ENCODE results near the gene AOPEP.

The AOPEP gene

GRCh38 chr9:94850540-94851434 lies 124.3 kb downstream of the AOPEP start:
- in situ Hi-C loops (cut with MboI; ENCODE audit: low pct_unique_long_range_greater_than_20kb, low sequenced_read_pairs, unreplicated experiment): no loop called here
- DNase-seq (ENCODE audit: low spot score): no peak
- TF ChIP-seq, protein P1, sequence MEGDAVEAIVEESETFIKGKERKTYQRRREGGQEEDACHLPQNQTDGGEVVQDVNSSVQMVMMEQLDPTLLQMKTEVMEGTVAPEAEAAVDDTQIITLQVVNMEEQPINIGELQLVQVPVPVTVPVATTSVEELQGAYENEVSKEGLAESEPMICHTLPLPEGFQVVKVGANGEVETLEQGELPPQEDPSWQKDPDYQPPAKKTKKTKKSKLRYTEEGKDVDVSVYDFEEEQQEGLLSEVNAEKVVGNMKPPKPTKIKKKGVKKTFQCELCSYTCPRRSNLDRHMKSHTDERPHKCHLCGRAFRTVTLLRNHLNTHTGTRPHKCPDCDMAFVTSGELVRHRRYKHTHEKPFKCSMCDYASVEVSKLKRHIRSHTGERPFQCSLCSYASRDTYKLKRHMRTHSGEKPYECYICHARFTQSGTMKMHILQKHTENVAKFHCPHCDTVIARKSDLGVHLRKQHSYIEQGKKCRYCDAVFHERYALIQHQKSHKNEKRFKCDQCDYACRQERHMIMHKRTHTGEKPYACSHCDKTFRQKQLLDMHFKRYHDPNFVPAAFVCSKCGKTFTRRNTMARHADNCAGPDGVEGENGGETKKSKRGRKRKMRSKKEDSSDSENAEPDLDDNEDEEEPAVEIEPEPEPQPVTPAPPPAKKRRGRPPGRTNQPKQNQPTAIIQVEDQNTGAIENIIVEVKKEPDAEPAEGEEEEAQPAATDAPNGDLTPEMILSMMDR (IDR thresholded peaks at IDR 0.05; ENCODE audit: extremely low read depth, insufficient read depth, missing control alignments): no peak

DNA sequence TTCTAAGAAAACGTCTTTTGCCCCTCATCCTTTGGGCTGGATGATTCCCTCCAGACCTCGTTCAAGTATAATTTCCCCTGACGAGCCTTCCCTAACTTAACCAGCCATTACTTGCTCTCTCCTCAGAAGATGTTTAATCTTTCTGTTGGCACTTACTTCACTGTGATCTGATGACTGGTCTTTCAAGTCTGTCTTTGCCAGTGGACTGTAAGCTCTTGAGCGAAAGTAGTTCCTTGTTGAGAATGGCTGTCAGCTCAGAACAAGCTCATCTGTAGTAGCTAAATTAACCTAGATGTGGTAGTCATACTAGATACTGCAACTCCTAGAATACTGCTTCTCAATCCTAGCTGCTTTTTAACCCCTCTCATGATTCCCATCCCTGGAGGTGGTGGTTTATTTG lies 125.0 kb downstream of the AOPEP start:
- no peak for DNase-seq (ENCODE audit: low spot score)
- in situ Hi-C loops (cut with MboI; ENCODE audit: low pct_unique_long_range_greater_than_20kb, low sequenced_read_pairs, unreplicated experiment): no loop called here
- TF ChIP-seq, protein P1 (IDR thresholded peaks at IDR 0.05; ENCODE audit: extremely low read depth, insufficient read depth, missing control alignments): no peak

DNA sequence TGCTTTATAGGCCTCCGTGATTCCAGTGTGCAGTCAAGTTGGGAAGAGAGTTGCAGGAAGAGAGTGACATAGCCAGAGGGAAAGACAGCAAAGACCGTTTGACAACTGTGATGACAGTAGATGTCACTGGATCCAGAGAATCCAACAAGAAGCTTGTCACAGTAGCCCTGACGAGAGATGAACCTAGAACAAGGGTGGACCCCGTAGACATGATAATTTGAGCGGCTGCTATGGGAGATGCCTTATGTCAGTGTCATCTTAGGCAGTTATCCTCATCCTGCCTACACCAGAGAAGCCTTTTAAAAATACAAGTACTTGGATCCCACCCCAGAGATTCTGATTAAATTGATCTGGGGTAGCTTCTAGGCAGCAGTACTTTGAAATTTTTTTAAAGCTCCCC lies 125.4 kb downstream of the AOPEP start:
- no peak for DNase-seq (ENCODE audit: low spot score)
- in situ Hi-C loops (cut with MboI; ENCODE audit: low pct_unique_long_range_greater_than_20kb, low sequenced_read_pairs, unreplicated experiment): no loop called here
- TF ChIP-seq, protein P1 (IDR thresholded peaks at IDR 0.05; ENCODE audit: extremely low read depth, insufficient read depth, missing control alignments): no peak

DNA sequence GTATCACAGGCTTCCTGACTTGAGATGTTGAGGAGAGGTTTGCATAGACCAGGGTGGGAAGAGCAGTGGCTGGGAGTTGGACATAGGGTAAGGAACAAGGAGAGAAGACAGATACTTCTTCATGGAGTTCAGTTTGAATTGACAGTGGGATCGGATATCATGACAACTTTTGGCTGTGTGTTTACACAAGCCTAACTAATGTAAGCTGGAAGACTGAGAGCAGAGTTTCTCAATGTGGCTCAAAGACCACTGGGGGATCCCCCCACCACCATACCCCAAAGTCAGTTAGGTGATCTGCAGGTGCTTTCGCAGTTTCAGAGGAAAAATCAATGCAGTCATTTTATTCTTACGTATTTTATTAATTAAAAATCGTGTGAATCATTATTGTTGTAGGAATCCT lies 125.9 kb downstream of the AOPEP start:
- DNase-seq (ENCODE audit: low spot score): no peak
- TF ChIP-seq, protein P1 (IDR thresholded peaks at IDR 0.05; ENCODE audit: extremely low read depth, insufficient read depth, missing control alignments): no peak
- in situ Hi-C loops (cut with MboI; ENCODE audit: low pct_unique_long_range_greater_than_20kb, low sequenced_read_pairs, unreplicated experiment): no loop called here

DNA sequence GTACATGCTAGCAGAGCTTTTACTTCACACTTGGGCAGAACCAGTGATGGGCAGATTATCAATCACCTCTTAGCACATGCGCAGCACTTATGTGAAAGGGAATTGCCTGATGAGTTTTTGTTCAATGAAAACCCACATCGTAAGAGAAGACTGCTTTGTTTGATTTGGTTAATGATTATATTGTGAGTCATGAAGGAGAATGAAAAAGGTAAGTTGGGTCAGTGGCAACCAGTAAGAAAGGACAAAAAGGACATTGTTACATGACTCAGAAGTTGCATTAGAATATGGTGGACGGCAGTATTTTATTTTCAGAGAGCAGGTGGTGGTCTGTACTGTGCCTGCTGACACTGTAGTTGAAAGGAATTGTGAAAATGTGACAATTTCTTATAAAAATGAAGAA lies 127.4 kb downstream of the AOPEP start:
- in situ Hi-C loops (cut with MboI; ENCODE audit: low pct_unique_long_range_greater_than_20kb, low sequenced_read_pairs, unreplicated experiment): no loop called here
- no peak for DNase-seq (ENCODE audit: low spot score)
- TF ChIP-seq, protein P1 (IDR thresholded peaks at IDR 0.05; ENCODE audit: extremely low read depth, insufficient read depth, missing control alignments): no peak

DNA sequence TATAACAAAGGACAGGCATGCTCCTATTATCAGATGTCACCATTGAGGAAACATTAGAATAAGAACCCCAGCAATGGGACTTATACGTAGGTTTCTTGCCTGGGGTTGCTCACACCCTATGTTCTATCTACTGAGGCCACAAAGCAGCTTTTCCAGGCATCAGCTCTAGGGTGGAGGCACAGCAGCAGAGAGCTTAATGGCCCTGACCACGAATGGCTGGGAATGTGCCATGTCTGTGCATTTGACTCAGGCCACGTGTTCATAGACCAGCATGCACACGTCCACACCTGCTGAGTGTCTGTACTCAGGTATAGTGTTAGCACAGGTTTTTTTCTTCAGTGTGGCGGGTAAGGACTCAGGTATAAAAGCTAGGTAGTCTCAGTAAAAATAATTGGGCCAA lies 129.4 kb downstream of the AOPEP start:
- TF ChIP-seq, protein P1 (IDR thresholded peaks at IDR 0.05; ENCODE audit: extremely low read depth, insufficient read depth, missing control alignments): no peak
- no peak for DNase-seq (ENCODE audit: low spot score)
- in situ Hi-C loops (cut with MboI; ENCODE audit: low pct_unique_long_range_greater_than_20kb, low sequenced_read_pairs, unreplicated experiment): no loop called here

Measured in GM13977 (cell line).